ENCODE data around the gene FCHSD2. TPM values are rescaled to one million over a fixed set of nuclear protein-coding genes. Genes with fewer than 3 reads are reported as not detected.

Gene FCHSD2
- total and polyA plus RNA-seq, 9 of the 15 experiments (the other 6 are each of a cell fraction or from before 2014, with no cell fraction given) = 1.8 to 14.7 (median 6.4) TPM

DNA sequence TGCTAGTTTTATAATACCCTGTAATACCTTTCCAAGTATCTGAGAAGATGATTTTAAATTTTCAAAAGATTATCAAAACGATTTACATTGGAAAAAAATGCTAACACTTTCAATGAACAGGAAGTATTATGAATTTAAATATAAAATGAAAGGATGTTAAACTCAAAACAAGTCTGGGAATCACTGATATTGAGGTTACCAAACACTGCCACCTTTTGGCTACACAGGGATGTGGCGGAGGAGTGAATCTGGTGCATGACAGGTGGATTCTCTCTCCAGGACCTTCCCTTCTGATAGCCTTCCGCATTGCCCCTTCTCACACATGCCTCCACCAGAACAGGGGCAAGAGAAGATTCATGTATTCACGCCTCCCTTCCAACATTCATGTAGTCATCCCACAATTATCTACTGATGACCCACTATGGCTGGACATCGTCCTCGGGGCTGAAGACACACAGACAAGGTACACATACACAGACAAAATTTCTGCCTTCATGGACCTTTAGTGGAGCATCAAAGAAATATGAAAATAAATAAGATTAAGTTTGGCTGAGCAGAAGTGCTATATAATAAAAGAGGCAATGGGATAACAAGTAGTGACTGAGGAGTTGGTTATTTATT is 293.2 kb downstream of the FCHSD2 start (continued):
- TF ChIP-seq HEY1 (CRISPR knock-in tag; IDR thresholded peaks at IDR 0.05; ENCODE audit: borderline replicate concordance) (no peak), ELF2 (CRISPR knock-in tag; IDR thresholded peaks at IDR 0.05) (no peak), ZNF436 (CRISPR knock-in tag; IDR thresholded peaks at IDR 0.05) (no peak), CBX2 (IDR thresholded peaks at IDR 0.05; ENCODE audit: insufficient read depth, low read length, poor library complexity, severe bottlenecking) (no peak), IFI16 (CRISPR knock-in tag; IDR thresholded peaks at IDR 0.05) (no peak), PPARD (CRISPR knock-in tag; IDR thresholded peaks at IDR 0.05) (no peak), ZNF140 (CRISPR knock-in tag; IDR thresholded peaks at IDR 0.05) (no peak), ZNF584 (CRISPR knock-in tag; IDR thresholded peaks at IDR 0.05; ENCODE audit: low read depth) (no peak), SMC3 (conservative IDR thresholded peaks at IDR 0.05; ENCODE audit: insufficient read depth, low read depth, low read length) (peak; percentile 60; the same call in 1 of the 2 replicates), TAF9B (IDR thresholded peaks at IDR 0.05; ENCODE audit: partially characterized antibody) (no peak), XRCC5 (IDR thresholded peaks at IDR 0.05; ENCODE audit: low read depth, low read length) (no peak), CREB1 (IDR thresholded peaks at IDR 0.05) (no peak), CREB1 (CRISPR knock-in tag; IDR thresholded peaks at IDR 0.05) (no peak), KAT7 (CRISPR knock-in tag; IDR thresholded peaks at IDR 0.05; ENCODE audit: borderline replicate concordance) (no peak), TSC22D4 (tag; IDR thresholded peaks at IDR 0.05) (no peak), TCF7 (IDR thresholded peaks at IDR 0.05; ENCODE audit: borderline replicate concordance) (no peak), ZNF24 (IDR thresholded peaks at IDR 0.05) (no peak), MCM3 (IDR thresholded peaks at IDR 0.05) (no peak), NFIC (IDR thresholded peaks at IDR 0.05) (no peak), SMARCA4 (IDR thresholded peaks at IDR 0.05) (0 out of 2 replicates have a peak, but pooled peaks have one; percentile 32), BRD4 (IDR thresholded peaks at IDR 0.05) (no peak)
- TF ChIP-seq, protein P1, sequence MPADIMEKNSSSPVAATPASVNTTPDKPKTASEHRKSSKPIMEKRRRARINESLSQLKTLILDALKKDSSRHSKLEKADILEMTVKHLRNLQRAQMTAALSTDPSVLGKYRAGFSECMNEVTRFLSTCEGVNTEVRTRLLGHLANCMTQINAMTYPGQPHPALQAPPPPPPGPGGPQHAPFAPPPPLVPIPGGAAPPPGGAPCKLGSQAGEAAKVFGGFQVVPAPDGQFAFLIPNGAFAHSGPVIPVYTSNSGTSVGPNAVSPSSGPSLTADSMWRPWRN (IDR thresholded peaks at IDR 0.05; ENCODE audit: low read depth) = no peak
- TF ChIP-seq, protein P2, sequence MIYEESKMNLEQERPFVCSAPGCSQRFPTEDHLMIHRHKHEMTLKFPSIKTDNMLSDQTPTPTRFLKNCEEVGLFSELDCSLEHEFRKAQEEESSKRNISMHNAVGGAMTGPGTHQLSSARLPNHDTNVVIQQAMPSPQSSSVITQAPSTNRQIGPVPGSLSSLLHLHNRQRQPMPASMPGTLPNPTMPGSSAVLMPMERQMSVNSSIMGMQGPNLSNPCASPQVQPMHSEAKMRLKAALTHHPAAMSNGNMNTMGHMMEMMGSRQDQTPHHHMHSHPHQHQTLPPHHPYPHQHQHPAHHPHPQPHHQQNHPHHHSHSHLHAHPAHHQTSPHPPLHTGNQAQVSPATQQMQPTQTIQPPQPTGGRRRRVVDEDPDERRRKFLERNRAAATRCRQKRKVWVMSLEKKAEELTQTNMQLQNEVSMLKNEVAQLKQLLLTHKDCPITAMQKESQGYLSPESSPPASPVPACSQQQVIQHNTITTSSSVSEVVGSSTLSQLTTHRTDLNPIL (CRISPR knock-in tag; IDR thresholded peaks at IDR 0.05) = no peak
- TF ChIP-seq, protein P3, sequence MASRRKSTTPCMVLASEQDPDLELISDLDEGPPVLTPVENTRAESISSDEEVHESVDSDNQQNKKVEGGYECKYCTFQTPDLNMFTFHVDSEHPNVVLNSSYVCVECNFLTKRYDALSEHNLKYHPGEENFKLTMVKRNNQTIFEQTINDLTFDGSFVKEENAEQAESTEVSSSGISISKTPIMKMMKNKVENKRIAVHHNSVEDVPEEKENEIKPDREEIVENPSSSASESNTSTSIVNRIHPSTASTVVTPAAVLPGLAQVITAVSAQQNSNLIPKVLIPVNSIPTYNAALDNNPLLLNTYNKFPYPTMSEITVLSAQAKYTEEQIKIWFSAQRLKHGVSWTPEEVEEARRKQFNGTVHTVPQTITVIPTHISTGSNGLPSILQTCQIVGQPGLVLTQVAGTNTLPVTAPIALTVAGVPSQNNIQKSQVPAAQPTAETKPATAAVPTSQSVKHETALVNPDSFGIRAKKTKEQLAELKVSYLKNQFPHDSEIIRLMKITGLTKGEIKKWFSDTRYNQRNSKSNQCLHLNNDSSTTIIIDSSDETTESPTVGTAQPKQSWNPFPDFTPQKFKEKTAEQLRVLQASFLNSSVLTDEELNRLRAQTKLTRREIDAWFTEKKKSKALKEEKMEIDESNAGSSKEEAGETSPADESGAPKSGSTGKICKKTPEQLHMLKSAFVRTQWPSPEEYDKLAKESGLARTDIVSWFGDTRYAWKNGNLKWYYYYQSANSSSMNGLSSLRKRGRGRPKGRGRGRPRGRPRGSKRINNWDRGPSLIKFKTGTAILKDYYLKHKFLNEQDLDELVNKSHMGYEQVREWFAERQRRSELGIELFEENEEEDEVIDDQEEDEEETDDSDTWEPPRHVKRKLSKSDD (conservative IDR thresholded peaks at IDR 0.05; ENCODE audit: low read length) = no peak
- TF ChIP-seq, protein P4, sequence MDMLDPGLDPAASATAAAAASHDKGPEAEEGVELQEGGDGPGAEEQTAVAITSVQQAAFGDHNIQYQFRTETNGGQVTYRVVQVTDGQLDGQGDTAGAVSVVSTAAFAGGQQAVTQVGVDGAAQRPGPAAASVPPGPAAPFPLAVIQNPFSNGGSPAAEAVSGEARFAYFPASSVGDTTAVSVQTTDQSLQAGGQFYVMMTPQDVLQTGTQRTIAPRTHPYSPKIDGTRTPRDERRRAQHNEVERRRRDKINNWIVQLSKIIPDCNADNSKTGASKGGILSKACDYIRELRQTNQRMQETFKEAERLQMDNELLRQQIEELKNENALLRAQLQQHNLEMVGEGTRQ (CRISPR knock-in tag; IDR thresholded peaks at IDR 0.05) = no peak

Data from K562 (cell line).